ENCODE data around the gene STOML1.
A peak's percentile ranks its signal among the peaks of the same experiment; 100 is the strongest.
"Not testable (repeated sequence)": the region's sequence is repeated elsewhere in the genome, so short reads cannot be mapped to it uniquely, and the experiment has no call there.

The STOML1 gene

GRCh38 chr15:73978896-73979295, 13.2 kb downstream of the STOML1 start:
- Histone ChIP-seq H4K20me1 (ENCODE audit: insufficient read depth, low read length, poor library complexity, severe bottlenecking) (no peaks in the 10 kb centered on the region), H3K9me2 (replicated peaks; ENCODE audit: low read depth, low read length) (no peaks in the 10 kb centered on the region), H3K9me3 (ENCODE audit: insufficient read depth, low read depth, low read length) (no peaks in the 10 kb centered on the region), H3K4me3 (ENCODE audit: low read length, poor library complexity, severe bottlenecking) (no peak overlapping the region), H3K79me2 (ENCODE audit: insufficient read depth, low read length) (no peaks in the 10 kb centered on the region), H3K4me1 (ENCODE audit: insufficient read depth, low read length, poor library complexity, severe bottlenecking) (peaks cover 62% of the 10 kb centered on the region), H3K27me3 (ENCODE audit: insufficient read depth, low read length, poor library complexity, severe bottlenecking) (no peaks in the 10 kb centered on the region), H3F3A (ENCODE audit: low read depth) (0 out of 2 replicates have a peak, but pooled peaks cover 4% of the 10 kb centered on the region), H3K4me2 (ENCODE audit: low read depth, low read length, poor library complexity, severe bottlenecking) (no peak overlapping the region), H3K36me3 (ENCODE audit: insufficient read depth, low read length) (no peaks in the 10 kb centered on the region), H2AFZ (ENCODE audit: low read length) (no peak overlapping the region), H3K9ac (ENCODE audit: low read depth, low read length, poor library complexity, severe bottlenecking) (no peak overlapping the region)
- TF ChIP-seq EZH2phosphoT487 (IDR thresholded peaks at IDR 0.05; ENCODE audit: borderline replicate concordance) (no peak), CTCF (conservative IDR thresholded peaks at IDR 0.05; ENCODE audit: low read length) (no peak)

- H3K4me3 ChIP-seq (ENCODE audit: low read length, poor library complexity, severe bottlenecking) = peak overlapping the region; percentile 39
- H4K20me1 ChIP-seq (ENCODE audit: insufficient read depth, low read length, poor library complexity, severe bottlenecking); H3K9me3 ChIP-seq (ENCODE audit: insufficient read depth, low read depth, low read length); H3K9me2 ChIP-seq (replicated peaks; ENCODE audit: low read depth, low read length); H3K36me3 ChIP-seq (ENCODE audit: insufficient read depth, low read length); H3K27me3 ChIP-seq (ENCODE audit: insufficient read depth, low read length, poor library complexity, severe bottlenecking); H3K79me2 ChIP-seq (ENCODE audit: insufficient read depth, low read length); H3F3A ChIP-seq (ENCODE audit: low read depth): not testable (repeated sequence)
- peak overlapping the region; percentile 28 for H2AFZ ChIP-seq (ENCODE audit: low read length)
- peaks cover 35% of the 10 kb centered on the region for H3K4me1 ChIP-seq (ENCODE audit: insufficient read depth, low read length, poor library complexity, severe bottlenecking)
- H3K4me2 ChIP-seq (ENCODE audit: low read depth, low read length, poor library complexity, severe bottlenecking) = peak overlapping the region; percentile 61
- H3K9ac ChIP-seq (ENCODE audit: low read depth, low read length, poor library complexity, severe bottlenecking) = peak overlapping the region; percentile 60
Measured at GRCh38 chr15:73975440-73976125, 16.5 kb downstream of the STOML1 start.

- not testable (repeated sequence) for H3K4me2 ChIP-seq (ENCODE audit: low read depth, low read length, poor library complexity, severe bottlenecking); H2AFZ ChIP-seq (ENCODE audit: low read length); H3K9ac ChIP-seq (ENCODE audit: low read depth, low read length, poor library complexity, severe bottlenecking); H3K9me2 ChIP-seq (replicated peaks; ENCODE audit: low read depth, low read length); H3K9me3 ChIP-seq (ENCODE audit: insufficient read depth, low read depth, low read length); H4K20me1 ChIP-seq (ENCODE audit: insufficient read depth, low read length, poor library complexity, severe bottlenecking); H3F3A ChIP-seq (ENCODE audit: low read depth); H3K4me3 ChIP-seq (ENCODE audit: low read length, poor library complexity, severe bottlenecking); H3K36me3 ChIP-seq (ENCODE audit: insufficient read depth, low read length); H3K27me3 ChIP-seq (ENCODE audit: insufficient read depth, low read length, poor library complexity, severe bottlenecking); H3K79me2 ChIP-seq (ENCODE audit: insufficient read depth, low read length)
- H3K4me1 ChIP-seq (ENCODE audit: insufficient read depth, low read length, poor library complexity, severe bottlenecking) = peaks cover 30% of the 10 kb centered on the region
Measured at GRCh38 chr15:73973683-73974200, 18.4 kb downstream of the STOML1 start.

GRCh38 chr15:73972984-73973682, 19.0 kb downstream of the STOML1 start:
- peak overlapping the region; percentile 94 for H2AFZ ChIP-seq (ENCODE audit: low read length)
- no peaks in the 10 kb centered on the region for H4K20me1 ChIP-seq (ENCODE audit: insufficient read depth, low read length, poor library complexity, severe bottlenecking)
- peak overlapping the region; percentile 55 for H3K9ac ChIP-seq (ENCODE audit: low read depth, low read length, poor library complexity, severe bottlenecking)
- H3K4me1 ChIP-seq (ENCODE audit: insufficient read depth, low read length, poor library complexity, severe bottlenecking) = peaks cover 30% of the 10 kb centered on the region
- no peaks in the 10 kb centered on the region for H3F3A ChIP-seq (ENCODE audit: low read depth)
- H3K27me3 ChIP-seq (ENCODE audit: insufficient read depth, low read length, poor library complexity, severe bottlenecking) = no peaks in the 10 kb centered on the region
- peak; percentile 84 for TF ChIP-seq CTCF (conservative IDR thresholded peaks at IDR 0.05; ENCODE audit: low read length)
- no peak for TF ChIP-seq EZH2phosphoT487 (IDR thresholded peaks at IDR 0.05; ENCODE audit: borderline replicate concordance)
- H3K9me3 ChIP-seq (ENCODE audit: insufficient read depth, low read depth, low read length) = no peaks in the 10 kb centered on the region
- H3K4me3 ChIP-seq (ENCODE audit: low read length, poor library complexity, severe bottlenecking) = peak overlapping the region; percentile 66
- no peaks in the 10 kb centered on the region for H3K79me2 ChIP-seq (ENCODE audit: insufficient read depth, low read length)
- H3K36me3 ChIP-seq (ENCODE audit: insufficient read depth, low read length) = no peaks in the 10 kb centered on the region
- peak overlapping the region; percentile 80 for H3K4me2 ChIP-seq (ENCODE audit: low read depth, low read length, poor library complexity, severe bottlenecking)
- H3K9me2 ChIP-seq (replicated peaks; ENCODE audit: low read depth, low read length) = no peaks in the 10 kb centered on the region
